Liver (tissue), 9 donors: ENCODE measurements around the gene TBX1. TPM values are rescaled to one million over a fixed set of nuclear protein-coding genes. Genes with fewer than 3 reads are reported as not detected.

Source experiments
- DNase-seq: peaks from one replicate; pipeline ENCODE4 v3.0.0-alpha.2; 2017; ENCODE audit warnings: low spot score
- H3K27ac ChIP-seq, 2 donors: one replicate each; pipeline ENCODE4 v1.7.0; 2013; ENCODE audit warnings: inconsistent platforms in 2 of 2, low read length in 2 of 2, control low read depth in 1 of 2, low read depth in 1 of 2, mild to moderate bottlenecking in 1 of 2
- H3K27me3 ChIP-seq, 4 donors: one replicate each; pipeline versions ENCODE4 v1.6.1 to v1.7.0; 2013; ENCODE audit warnings: low read length in 3 of 4, inconsistent platforms in 1 of 4, mild to moderate bottlenecking in 1 of 4, moderate library complexity in 1 of 4; ENCODE audit not compliant: control insufficient read depth in 4 of 4, insufficient read depth in 4 of 4
- H3K36me3 ChIP-seq, 4 donors: one replicate each; pipeline versions ENCODE4 v1.6.1 to v1.7.0; 2013; ENCODE audit warnings: low read length in 3 of 4, mild to moderate bottlenecking in 3 of 4, low read depth in 1 of 4, moderate library complexity in 1 of 4; ENCODE audit not compliant: control insufficient read depth in 4 of 4, insufficient read depth in 3 of 4
- H3K4me1 ChIP-seq, 4 donors: one replicate each; pipeline versions ENCODE4 v1.6.1 to v1.7.0; 2013; ENCODE audit warnings: low read length in 3 of 4, mild to moderate bottlenecking in 3 of 4, moderate library complexity in 1 of 4; ENCODE audit not compliant: control insufficient read depth in 4 of 4, insufficient read depth in 4 of 4
- H3K4me3 ChIP-seq, 3 donors: one replicate each; pipeline versions ENCODE4 v1.6.1 to v1.7.0; 2013; ENCODE audit warnings: low read length in 3 of 3, control low read depth in 1 of 3, low read depth in 1 of 3, mild to moderate bottlenecking in 1 of 3
- H3K9ac ChIP-seq, 2 donors: one replicate each; pipeline ENCODE4 v1.7.0; 2013; ENCODE audit warnings: low read length in 2 of 2, mild to moderate bottlenecking in 2 of 2, moderate library complexity in 2 of 2, control low read depth in 1 of 2, low read depth in 1 of 2
- H3K9me3 ChIP-seq, 4 donors: one replicate each; pipeline versions ENCODE4 v1.6.1 to v1.7.0; 2013; ENCODE audit warnings: low read length in 3 of 4; ENCODE audit not compliant: control insufficient read depth in 4 of 4
- ATF3 ChIP-seq: IDR thresholded peaks from 2 replicates; pipeline ENCODE4 v1.6.1; 2016; ENCODE audit warnings: antibody characterized with exemption
- CTCF ChIP-seq: fragments of 150-350 bp; IDR thresholded peaks from 2 replicates; pipeline ENCODE4 v1.5.1; 2017; ENCODE audit warnings: improper control_type of control experiment, low read depth, low read length; ENCODE audit not compliant: missing input control
- EGR1 ChIP-seq, 2 donors: IDR thresholded peaks; 2 replicates each; pipeline ENCODE4 v1.6.1; 2016 to 2018; ENCODE audit warnings: antibody characterized with exemption in 2 of 2, low read depth in 2 of 2
- FOXA1 ChIP-seq: IDR thresholded peaks from 2 replicates; pipeline ENCODE4 v1.6.1; 2016; ENCODE audit warnings: antibody characterized with exemption
- FOXA2 ChIP-seq: IDR thresholded peaks from 2 replicates; pipeline ENCODE4 v1.6.1; 2016; ENCODE audit warnings: antibody characterized with exemption
- GABPA ChIP-seq, 2 donors: IDR thresholded peaks in 1 of 2; conservative IDR thresholded peaks in 1 of 2; 2 replicates each; pipeline ENCODE4 v1.6.1; 2016; ENCODE audit warnings: antibody characterized with exemption in 2 of 2, mild to moderate bottlenecking in 1 of 2, moderate library complexity in 1 of 2
- HNF4A ChIP-seq, 2 donors: conservative IDR thresholded peaks; 2 replicates each; pipeline ENCODE4 v1.6.1; 2016; ENCODE audit warnings: antibody characterized with exemption in 2 of 2, mild to moderate bottlenecking in 2 of 2
- HNF4G ChIP-seq: IDR thresholded peaks from 2 replicates; pipeline ENCODE4 v1.6.1; 2016; ENCODE audit warnings: antibody characterized with exemption
- JUND ChIP-seq, 2 donors: IDR thresholded peaks; 2 replicates each; pipeline ENCODE4 v1.6.1; 2016; ENCODE audit warnings: antibody characterized with exemption in 2 of 2
- MAX ChIP-seq: IDR thresholded peaks from 2 replicates; pipeline ENCODE4 v1.6.1; 2016; ENCODE audit warnings: antibody characterized with exemption
- NR2F2 ChIP-seq: IDR thresholded peaks from 2 replicates; pipeline ENCODE4 v1.6.1; 2016; ENCODE audit warnings: antibody characterized with exemption
- RAD21 ChIP-seq, 2 donors: IDR thresholded peaks; 2 replicates each; pipeline ENCODE4 v1.6.1; 2016; ENCODE audit warnings: antibody characterized with exemption in 2 of 2, mild to moderate bottlenecking in 2 of 2
- REST ChIP-seq: IDR thresholded peaks from 2 replicates; pipeline ENCODE4 v1.6.1; 2016; ENCODE audit warnings: antibody characterized with exemption, mild to moderate bottlenecking
- RXRA ChIP-seq, 2 donors: IDR thresholded peaks; 2 replicates each; pipeline ENCODE4 v1.6.1; 2017 to 2018; ENCODE audit warnings: antibody characterized with exemption in 2 of 2, mild to moderate bottlenecking in 1 of 2
- SP1 ChIP-seq: IDR thresholded peaks from 2 replicates; pipeline ENCODE4 v1.6.1; 2018; ENCODE audit warnings: antibody characterized with exemption, mild to moderate bottlenecking
- TAF1 ChIP-seq: conservative IDR thresholded peaks from 2 replicates; pipeline ENCODE4 v1.6.1; 2016; ENCODE audit warnings: antibody characterized with exemption, mild to moderate bottlenecking
- YY1 ChIP-seq: IDR thresholded peaks from 2 replicates; pipeline ENCODE4 v1.6.1; 2016; ENCODE audit warnings: antibody characterized with exemption, mild to moderate bottlenecking
- ZBTB33 ChIP-seq: IDR thresholded peaks from 2 replicates; pipeline ENCODE4 v1.6.1; 2016; ENCODE audit warnings: antibody characterized with exemption
- WGBS: extraction: QIAGEN DNeasy Blood & Tissue Kit; methylation state at CpG from one replicate; pipeline ENCODE4 v1.1.7; 2013; 5-methylcytosine and 5-hydroxymethylcytosine counted together
- polyA plus RNA-seq, 2 donors: library from polyadenylated mRNA; stranded (reverse) in 1 of 2; unstranded in 1 of 2; fragments of 200-250 nt in 1 of 2; fragments of >200 nt in 1 of 2; fragmentation: Nextera tagmentation in 1 of 2; extraction: Ambion mirVana in 1 of 2; gene quantifications; one replicate each; pipeline versions ENCODE4 v1.2.1 to v1.2.3, GENCODE V29; 2013 to 2015
- total RNA-seq, 2 donors: library from RNA; depleted of rRNA; stranded (reverse); fragments of >200 nt; gene quantifications; one replicate each; pipeline ENCODE4 v1.2.3, GENCODE V29; 2014
- donor health status: healthy.
- donor health status: healthy.
- donor health status: healthy.
- donor health status: healthy.
- donor health status: healthy.

The TBX1 gene
- total and polyA plus RNA-seq, 4 donors, result 0.17 to 0.18 TPM; not detected in 2

- H3K27ac ChIP-seq, result no peak overlapping the region
- H3K27me3 ChIP-seq, result no peaks in the 10 kb centered on the region
- WGBS, result 95% methylated on average over 6 of the region's 6 CpGs
- no peaks in the 10 kb centered on the region for H3K36me3 ChIP-seq
- no peaks in the 10 kb centered on the region for H3K9me3 ChIP-seq
- no peaks in the 10 kb centered on the region for H3K4me1 ChIP-seq
- no peak overlapping the region for H3K4me3 ChIP-seq
- no peak for TF ChIP-seq HNF4G
- no peak for TF ChIP-seq NR2F2
- TF ChIP-seq ZBTB33, result no peak
- no peak for TF ChIP-seq TAF1
- TF ChIP-seq RAD21 (IDR thresholded peaks at IDR 0.05), result no peak
- no peak for TF ChIP-seq REST
- TF ChIP-seq YY1, result no peak
- no peak for TF ChIP-seq HNF4A (conservative IDR thresholded peaks at IDR 0.05)
- TF ChIP-seq EGR1 (IDR thresholded peaks at IDR 0.05; ENCODE audit: low read depth in 2 of 2), result no peak
- no peak for TF ChIP-seq CTCF
- TF ChIP-seq GABPA (IDR thresholded peaks at IDR 0.05 in 1 of 2, conservative IDR thresholded peaks at IDR 0.05 in 1 of 2), result no peak
- no peak for TF ChIP-seq JUND (IDR thresholded peaks at IDR 0.05)
- TF ChIP-seq SP1, result no peak
- no peak for TF ChIP-seq FOXA1
- TF ChIP-seq MAX, result no peak
- no peak for TF ChIP-seq RXRA (IDR thresholded peaks at IDR 0.05)
- TF ChIP-seq FOXA2, result no peak
- TF ChIP-seq ATF3, result no peak
- H3K9ac ChIP-seq, result no peak overlapping the region
- no peak for DNase-seq
Measured at GRCh38 chr22:19743081-19743480, 17.5 kb upstream of the TBX1 start.
